D721Med (cell line): ENCODE measurements around the gene ARL16.

Experiments used
- DNase-seq: peaks from one replicate; pipeline ENCODE4 v3.0.0; 2011; ENCODE audit warnings: low spot score; ENCODE audit not compliant: insufficient read length
- FAIRE-seq: peaks from 2 replicates; lab custom pipeline; 2011; peaks lifted over from hg19 to GRCh38; lab: Jason Lieb, UNC
- TF ChIP-seq, protein P1 (sequence below): IDR thresholded peaks from 2 replicates; pipeline ENCODE4 v1.5.1; 2012; ENCODE audit warnings: mild to moderate bottlenecking, control low read depth; ENCODE audit not compliant: insufficient read depth; ENCODE audit errors: missing control alignments

ARL16 gene, protein sequence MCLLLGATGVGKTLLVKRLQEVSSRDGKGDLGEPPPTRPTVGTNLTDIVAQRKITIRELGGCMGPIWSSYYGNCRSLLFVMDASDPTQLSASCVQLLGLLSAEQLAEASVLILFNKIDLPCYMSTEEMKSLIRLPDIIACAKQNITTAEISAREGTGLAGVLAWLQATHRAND

DNA sequence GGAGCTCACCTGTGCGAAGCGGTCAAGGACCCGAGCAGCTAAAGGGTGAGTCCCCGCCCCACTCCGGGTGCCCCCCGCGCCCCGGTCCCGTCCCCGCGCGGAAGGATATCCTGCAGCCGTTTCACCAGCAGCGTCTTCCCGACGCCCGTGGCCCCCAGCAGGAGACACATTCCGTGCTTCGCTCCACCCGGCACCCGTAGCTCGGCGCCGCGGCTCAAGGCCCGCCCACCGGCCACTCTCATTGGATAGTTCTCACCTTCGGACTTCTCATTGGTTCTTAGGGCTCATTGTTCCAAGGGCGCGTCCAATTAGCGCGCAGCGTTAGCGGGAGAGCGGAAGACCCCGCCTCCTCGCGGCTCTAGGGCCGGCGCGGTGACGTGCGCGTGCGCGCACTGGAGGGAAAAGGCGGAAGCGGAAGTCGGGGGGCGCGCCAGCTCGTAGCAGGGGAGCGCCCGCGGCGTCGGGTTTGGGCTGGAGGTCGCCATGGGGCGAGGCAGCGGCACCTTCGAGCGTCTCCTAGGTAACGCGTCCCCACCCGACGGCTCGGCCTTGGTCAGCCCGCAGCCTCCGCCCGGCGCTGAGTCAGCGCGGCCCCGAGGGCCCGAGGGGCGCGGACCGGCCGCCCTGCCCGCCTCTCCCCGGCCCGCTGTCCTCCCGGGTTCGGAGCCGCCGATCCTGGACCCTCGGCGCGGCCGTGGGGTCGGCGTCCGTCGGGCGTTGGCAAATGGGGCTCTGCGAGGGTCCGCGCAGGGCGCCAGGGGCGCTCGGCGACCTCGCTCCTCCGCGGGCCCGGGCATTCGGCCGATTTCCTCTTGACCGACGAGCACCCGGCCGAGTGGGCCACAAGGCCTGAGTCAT, at the start of gene ARL16, which contains the start of gene HGS:
ARL16 (minus strand) TSS at position 214 of the 858 bp plus-strand sequence; CDS start at position 170, 44 bp downstream.
HGS (plus strand) TSS at position 428 of the 858 bp plus-strand sequence; CDS start at position 484, 56 bp downstream.
- DNase-seq = peak; percentile 100
- no peak for FAIRE-seq
- TF ChIP-seq, protein P1, sequence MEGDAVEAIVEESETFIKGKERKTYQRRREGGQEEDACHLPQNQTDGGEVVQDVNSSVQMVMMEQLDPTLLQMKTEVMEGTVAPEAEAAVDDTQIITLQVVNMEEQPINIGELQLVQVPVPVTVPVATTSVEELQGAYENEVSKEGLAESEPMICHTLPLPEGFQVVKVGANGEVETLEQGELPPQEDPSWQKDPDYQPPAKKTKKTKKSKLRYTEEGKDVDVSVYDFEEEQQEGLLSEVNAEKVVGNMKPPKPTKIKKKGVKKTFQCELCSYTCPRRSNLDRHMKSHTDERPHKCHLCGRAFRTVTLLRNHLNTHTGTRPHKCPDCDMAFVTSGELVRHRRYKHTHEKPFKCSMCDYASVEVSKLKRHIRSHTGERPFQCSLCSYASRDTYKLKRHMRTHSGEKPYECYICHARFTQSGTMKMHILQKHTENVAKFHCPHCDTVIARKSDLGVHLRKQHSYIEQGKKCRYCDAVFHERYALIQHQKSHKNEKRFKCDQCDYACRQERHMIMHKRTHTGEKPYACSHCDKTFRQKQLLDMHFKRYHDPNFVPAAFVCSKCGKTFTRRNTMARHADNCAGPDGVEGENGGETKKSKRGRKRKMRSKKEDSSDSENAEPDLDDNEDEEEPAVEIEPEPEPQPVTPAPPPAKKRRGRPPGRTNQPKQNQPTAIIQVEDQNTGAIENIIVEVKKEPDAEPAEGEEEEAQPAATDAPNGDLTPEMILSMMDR = no peak

DNA sequence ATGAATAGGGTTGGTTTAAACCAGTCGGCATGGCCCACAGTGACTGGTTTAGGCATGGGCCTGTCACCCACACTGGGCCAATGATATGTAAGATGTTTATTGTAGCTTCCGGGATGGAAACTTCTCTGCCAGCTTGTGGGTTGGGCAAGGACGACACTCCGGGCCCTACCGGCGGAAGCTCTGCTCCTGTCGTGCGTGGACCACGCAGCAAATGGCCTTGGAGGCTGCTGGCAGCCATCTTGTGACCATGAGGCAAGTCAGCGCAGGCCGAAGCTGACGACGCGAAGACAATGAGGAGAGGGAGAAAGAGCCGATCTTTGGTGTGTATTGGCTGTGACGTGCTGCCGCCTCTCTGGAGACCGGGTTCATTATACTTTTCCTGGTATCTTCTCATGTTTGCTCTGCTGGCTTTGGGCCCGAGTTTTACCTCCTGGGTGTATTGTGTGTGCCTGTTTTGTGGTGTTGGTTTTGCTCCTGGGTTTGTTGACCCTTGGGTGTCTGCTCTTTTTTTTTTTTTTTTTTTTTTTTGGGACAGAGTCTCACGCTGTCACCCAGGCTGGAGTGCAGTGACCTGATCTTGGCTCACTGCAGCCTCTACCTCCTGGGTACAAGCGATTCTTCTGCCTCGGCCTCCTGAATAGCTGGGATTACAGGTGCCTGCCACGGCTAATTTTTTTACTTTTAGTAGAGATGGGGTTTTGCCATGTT, 43.9 kb upstream of the ARL16 start:
- no peak for FAIRE-seq
- no peak for DNase-seq
- TF ChIP-seq, protein P1 = no peak

DNA sequence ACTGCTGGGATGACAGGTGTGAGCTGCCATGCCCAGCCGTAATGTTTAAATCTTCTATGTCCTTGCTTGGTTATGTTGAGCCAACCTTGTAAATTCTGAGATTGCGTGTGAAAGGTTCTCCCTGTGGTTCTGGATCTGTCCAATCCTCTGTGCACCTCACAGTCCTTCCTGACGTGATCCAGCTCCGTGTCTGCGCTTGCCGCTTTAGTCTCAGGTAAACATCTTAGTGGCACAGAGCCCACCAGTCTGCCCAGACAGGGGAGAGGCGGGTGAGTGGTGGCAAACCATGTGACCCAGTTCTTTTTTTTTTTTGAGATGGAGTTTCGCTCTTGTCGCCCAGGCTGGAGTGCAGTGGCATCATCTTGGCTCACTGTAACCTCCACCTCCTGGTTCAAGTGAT, 42.4 kb upstream of the ARL16 start:
- DNase-seq = no peak

DNA sequence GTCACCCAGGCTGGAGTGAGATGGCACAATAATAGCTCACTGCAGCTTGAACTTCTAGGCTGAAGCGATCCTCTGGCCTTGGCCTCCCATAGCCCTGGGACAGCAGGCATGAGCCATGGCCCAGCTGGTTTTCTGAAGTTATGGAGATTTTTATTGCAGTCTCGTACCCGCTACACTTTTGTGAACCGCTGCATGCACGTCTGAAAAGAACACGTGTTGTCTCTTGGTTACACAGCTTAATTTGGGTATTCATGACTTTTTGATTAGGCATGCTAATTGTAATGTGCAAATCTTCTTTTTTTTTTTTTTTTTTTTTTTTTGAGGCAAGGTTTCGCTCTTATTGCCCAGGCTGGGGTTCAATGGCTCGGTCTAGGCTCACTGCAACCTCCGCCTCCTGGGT, 41.8 kb upstream of the ARL16 start:
- DNase-seq = no peak
- TF ChIP-seq, protein P1 = no peak
- no peak for FAIRE-seq

More for the DNA sequence above, 42.4 kb upstream of the ARL16 start:
- TF ChIP-seq, protein P1 = no peak
- FAIRE-seq = no peak

DNA sequence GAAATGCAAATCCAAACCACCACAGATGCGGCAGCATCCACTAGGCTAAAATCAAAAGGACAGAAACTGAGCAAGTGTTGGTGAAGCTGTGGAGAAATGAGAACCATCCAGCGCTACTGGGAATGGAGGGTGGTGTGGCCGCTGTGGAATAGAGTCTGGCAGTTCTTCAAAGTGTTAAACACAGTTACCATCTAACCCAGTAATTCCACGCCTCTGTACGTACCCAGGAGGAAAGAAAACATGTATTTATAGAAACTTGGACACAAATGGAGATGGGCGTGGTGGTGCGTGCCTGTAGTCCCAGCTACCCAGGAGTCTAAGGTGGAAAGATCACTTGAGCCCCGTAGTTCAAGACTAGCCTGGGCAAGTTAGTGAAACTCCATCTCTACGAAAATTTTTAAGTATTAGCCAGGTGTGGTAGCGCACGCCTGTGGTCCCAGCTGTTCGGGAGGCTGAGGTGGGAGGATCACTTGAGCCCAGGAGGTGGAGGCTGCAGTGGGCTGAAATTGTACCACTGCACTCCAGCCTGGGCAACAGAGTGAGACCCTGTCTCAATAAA, 40.1 kb upstream of the ARL16 start:
- TF ChIP-seq, protein P1 = no peak
- FAIRE-seq = no peak
- no peak for DNase-seq

DNA sequence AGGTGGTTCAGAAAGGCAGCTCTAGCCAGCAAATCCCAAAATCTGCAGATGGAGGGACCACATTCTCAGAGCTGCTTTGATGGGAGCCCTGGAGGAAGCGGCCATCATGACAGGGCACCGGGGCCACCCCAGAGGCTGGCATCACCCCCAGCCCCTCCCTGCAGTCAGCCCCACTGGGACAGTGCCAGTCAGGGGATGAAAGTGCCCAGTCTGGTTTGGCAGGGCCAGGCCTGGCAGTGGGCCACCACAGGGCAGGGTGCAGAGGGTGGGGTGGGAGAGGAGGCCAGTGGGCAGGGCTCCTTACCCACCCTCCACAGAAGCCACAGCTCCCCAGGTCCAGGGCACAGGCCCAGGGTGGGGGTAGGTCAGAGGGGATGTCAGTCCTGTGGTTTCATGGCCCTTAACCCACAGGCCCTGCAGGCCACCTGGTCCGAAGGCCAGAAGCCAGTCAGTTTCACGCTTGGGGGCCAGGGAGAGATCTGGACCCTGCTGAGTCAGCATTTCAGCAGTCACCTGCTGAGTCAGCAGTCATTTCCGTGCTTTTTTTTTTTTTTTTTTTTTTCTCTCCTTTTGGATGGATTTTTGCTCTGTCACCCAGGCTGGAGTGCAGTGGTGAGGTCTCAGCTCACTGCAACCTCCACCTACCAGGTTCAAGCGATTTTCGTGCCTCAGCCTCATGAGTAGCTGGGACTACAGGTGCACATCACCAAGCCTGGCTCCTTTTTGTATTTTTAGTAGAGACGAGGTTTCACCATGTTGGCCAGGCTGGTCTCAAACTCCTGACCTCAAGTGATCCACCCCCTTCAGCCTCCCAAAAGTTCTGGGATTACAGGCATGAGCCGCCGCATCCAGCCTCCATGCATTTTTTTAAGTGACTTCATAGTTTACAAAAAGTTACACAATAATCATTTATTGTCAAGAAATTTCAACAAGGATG, 38.9 kb upstream of the ARL16 start:
- DNase-seq (no peak), FAIRE-seq (no peak)
- TF ChIP-seq, protein P1 = no peak
